ENCODE data around the gene IFNE.

DNA sequence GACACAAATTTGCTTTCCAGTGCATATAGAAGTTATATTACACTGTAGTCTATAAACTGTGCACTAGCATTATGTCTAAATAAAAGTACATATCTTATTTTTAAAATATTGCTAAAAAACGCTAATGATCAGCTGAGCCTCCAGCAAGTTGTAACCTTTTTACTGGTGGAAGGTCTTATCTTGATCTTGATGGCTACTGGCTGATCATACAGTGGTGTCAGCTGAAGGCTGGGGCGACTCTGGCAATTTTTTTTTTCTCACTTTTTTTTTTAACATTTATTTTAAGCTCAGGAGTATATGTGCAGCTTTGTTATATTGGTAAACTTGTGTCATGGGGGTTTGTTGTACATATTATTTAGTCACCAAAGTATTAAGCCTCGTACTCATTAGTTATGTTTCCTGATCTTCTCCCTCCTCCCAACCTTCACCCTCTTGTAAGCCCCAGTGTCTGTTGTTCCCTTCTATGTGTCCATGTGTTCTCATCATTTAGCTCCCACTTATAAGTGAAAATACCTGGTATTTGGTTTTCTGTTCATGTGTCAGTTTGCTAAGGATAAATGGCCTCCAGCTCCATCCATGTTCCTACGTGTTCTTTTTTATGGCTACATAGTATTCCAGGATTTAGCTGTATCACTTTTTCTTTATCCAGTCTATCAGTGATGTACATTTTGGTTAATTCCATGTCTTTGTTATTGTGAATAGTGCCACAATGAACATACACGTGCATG lies 38.6 kb upstream of the IFNE start:
- TF ChIP-seq SMC3 (IDR thresholded peaks at IDR 0.05): no peak
- no peak for TF ChIP-seq BHLHE40 (IDR thresholded peaks at IDR 0.05; ENCODE audit: low read depth, low read length)
- no peak for TF ChIP-seq POLR2A (IDR thresholded peaks at IDR 0.05; ENCODE audit: low read length)
- TF ChIP-seq CTCF (IDR thresholded peaks at IDR 0.05): no peak
- TF ChIP-seq RCOR1 (IDR thresholded peaks at IDR 0.05; ENCODE audit: low read depth, low read length): no peak
- TF ChIP-seq, protein P1, sequence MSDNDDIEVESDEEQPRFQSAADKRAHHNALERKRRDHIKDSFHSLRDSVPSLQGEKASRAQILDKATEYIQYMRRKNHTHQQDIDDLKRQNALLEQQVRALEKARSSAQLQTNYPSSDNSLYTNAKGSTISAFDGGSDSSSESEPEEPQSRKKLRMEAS (IDR thresholded peaks at IDR 0.05): no peak
